GM18520 (cell line): ENCODE data around the gene FRS2.

Experiments used
- ATAC-seq: cut with Tn5 transposase; IDR thresholded peaks from one replicate; pipeline ENCODE4 v1.9.1; 2021; ENCODE audit not compliant: unreplicated experiment

The FRS2 gene

GRCh38 chr12:69620921-69621320 is 150.7 kb downstream of the FRS2 start:
- ATAC-seq: no peak

GRCh38 chr12:69621551-69621950 is 151.4 kb downstream of the FRS2 start:
- ATAC-seq: no peak

GRCh38 chr12:69623970-69624369 is 153.8 kb downstream of the FRS2 start:
- no peak for ATAC-seq

GRCh38 chr12:69627501-69627900 is 157.3 kb downstream of the FRS2 start:
- ATAC-seq: no peak
